IMR-90 (cell line): ENCODE results near the gene PDE8B. TPM values are rescaled to one million over a fixed set of nuclear protein-coding genes. Genes with fewer than 3 reads are reported as not detected.

Experiments
- ATAC-seq: fragments of 200-7000 bp; cut with Tn5 transposase; 2 replicates; pipeline ENCODE4 v1.9.1; 2020; ENCODE audit warnings: low read depth, mild to moderate bottlenecking, moderate library complexity
- BruUV-seq: library from RNA; stranded (reverse); fragments of 400-500 nt; replicated peaks from 2 replicates; lab custom pipeline; 2021; lab: Mats Ljungman, UMichigan
- CTCF ChIA-PET: fragments of 300-600 bp; formaldehyde crosslinking; extraction: SDS; loops from one replicate; lab custom pipeline; 2021; ENCODE audit warnings: antibody characterized with exemption; lab: Yijun Ruan, JAX
- POLR2A ChIA-PET: fragments of 300-600 bp; sonication (Branson Sonifier 250); formaldehyde crosslinking; loops from one replicate; lab custom pipeline; 2022; ENCODE audit warnings: antibody characterized with exemption; ENCODE audit not compliant: unreplicated experiment; lab: Charles Lee
- DNase-seq: peaks from one replicate; pipeline ENCODE4 v3.0.0; 2013
- H2AFZ ChIP-seq: replicated peaks from 2 replicates; pipeline ENCODE3; 2013; ENCODE audit warnings: low read length, mild to moderate bottlenecking; ENCODE audit not compliant: poor library complexity
- H2AK5ac ChIP-seq: 2 replicates; pipeline ENCODE4 v1.6.1; 2013; ENCODE audit warnings: low read depth, low read length, inconsistent platforms
- H2AK9ac ChIP-seq: replicated peaks from 2 replicates; pipeline ENCODE3; 2013; ENCODE audit warnings: mild to moderate bottlenecking, low read depth, low read length, moderate library complexity; ENCODE audit not compliant: poor library complexity
- H2BK120ac ChIP-seq: 2 replicates; pipeline ENCODE4 v1.6.1; 2013; ENCODE audit warnings: low read depth, low read length, inconsistent platforms
- H2BK15ac ChIP-seq: 3 replicates; pipeline ENCODE4 v1.6.1; 2013; ENCODE audit warnings: low read depth, low read length, inconsistent platforms
- H2BK20ac ChIP-seq: 2 replicates; pipeline ENCODE4 v1.6.1; 2013; ENCODE audit warnings: low read depth, mild to moderate bottlenecking, inconsistent platforms, low read length, moderate library complexity
- H2BK5ac ChIP-seq: 2 replicates; pipeline ENCODE4 v1.6.1; 2013; ENCODE audit warnings: mild to moderate bottlenecking, low read depth, low read length, inconsistent platforms; ENCODE audit not compliant: poor library complexity, severe bottlenecking
- H3K14ac ChIP-seq: replicated peaks from 2 replicates; pipeline ENCODE4 v1.6.1; 2013; ENCODE audit warnings: low read depth, low read length, inconsistent platforms
- H3K18ac ChIP-seq: 2 replicates; pipeline ENCODE4 v1.6.1; 2013; ENCODE audit warnings: low read depth, low read length, control low read depth
- H3K23ac ChIP-seq: 2 replicates; pipeline ENCODE4 v1.6.1; 2013; ENCODE audit warnings: low read depth, low read length, inconsistent platforms
- H3K27ac ChIP-seq: 2 replicates; pipeline ENCODE4 v1.5.1; 2013; ENCODE audit warnings: mild to moderate bottlenecking, control low read depth, low read length; ENCODE audit not compliant: insufficient read depth
- H3K27me3 ChIP-seq: 2 replicates; pipeline ENCODE4 v1.6.1; 2013; ENCODE audit warnings: low read length; ENCODE audit not compliant: control insufficient read depth, insufficient read depth
- H3K36me3 ChIP-seq: 2 replicates; pipeline ENCODE4 v1.6.1; 2013; ENCODE audit warnings: low read length, mixed read lengths; ENCODE audit not compliant: control insufficient read depth, insufficient read depth
- H3K4ac ChIP-seq: 2 replicates; pipeline ENCODE4 v1.6.1; 2013; ENCODE audit warnings: low read depth, low read length, inconsistent platforms
- H3K4me1 ChIP-seq: 2 replicates; pipeline ENCODE4 v1.6.1; 2013; ENCODE audit warnings: low read length, mixed read lengths; ENCODE audit not compliant: control insufficient read depth, insufficient read depth
- H3K4me2 ChIP-seq: 2 replicates; pipeline ENCODE4 v1.6.1; 2013; ENCODE audit warnings: low read depth, mild to moderate bottlenecking, control low read depth, low read length, moderate library complexity
- H3K4me3 ChIP-seq: 2 replicates; pipeline ENCODE4 v1.5.1; 2013; ENCODE audit warnings: low read depth, mild to moderate bottlenecking, control low read depth, low read length, moderate library complexity; ENCODE audit not compliant: insufficient read depth
- H3K56ac ChIP-seq: 2 replicates; pipeline ENCODE4 v1.6.1; 2013; ENCODE audit warnings: low read length, inconsistent platforms; ENCODE audit not compliant: insufficient read depth; ENCODE audit errors: extremely low read depth
- H3K79me1 ChIP-seq, 2 experiments: 2 replicates each; pipeline ENCODE4 v1.6.1; 2013; ENCODE audit warnings: low read length in 2 of 2, inconsistent platforms in 1 of 2, low read depth in 1 of 2
- H3K9ac ChIP-seq: 2 replicates; pipeline ENCODE4 v1.6.1; 2013; ENCODE audit warnings: low read depth, low read length, control low read depth
- H3K9me1 ChIP-seq: 2 replicates; pipeline ENCODE4 v1.6.1; 2013; ENCODE audit warnings: low read length, inconsistent platforms; ENCODE audit not compliant: insufficient read depth
- H3K9me3 ChIP-seq: 2 replicates; pipeline ENCODE4 v1.6.1; 2013; ENCODE audit warnings: low read length; ENCODE audit not compliant: control insufficient read depth, insufficient read depth
- H4K20me1 ChIP-seq: 2 replicates; pipeline ENCODE4 v1.6.1; 2013; ENCODE audit warnings: low read length, inconsistent platforms; ENCODE audit not compliant: insufficient read depth
- H4K5ac ChIP-seq: 2 replicates; pipeline ENCODE4 v1.6.1; 2013; ENCODE audit warnings: mild to moderate bottlenecking, low read depth, low read length, control low read depth
- H4K8ac ChIP-seq, 2 experiments: 2 replicates each; pipeline ENCODE4 v1.6.1; 2013; ENCODE audit warnings: low read depth in 2 of 2, low read length in 2 of 2, control low read depth in 1 of 2, inconsistent platforms in 1 of 2
- H4K91ac ChIP-seq: 2 replicates; pipeline ENCODE4 v1.6.1; 2013; ENCODE audit warnings: low read depth, low read length, inconsistent platforms; ENCODE audit not compliant: insufficient read depth
- CEBPB ChIP-seq: IDR thresholded peaks from 2 replicates; pipeline ENCODE4 v1.6.1; 2012; ENCODE audit warnings: low read depth, low read length, improper control_type of control experiment
- CHD1 ChIP-seq: IDR thresholded peaks from 2 replicates; pipeline ENCODE4 v1.6.1; 2012; ENCODE audit warnings: low read depth, low read length, improper control_type of control experiment
- CTCF ChIP-seq: conservative IDR thresholded peaks from 2 replicates; pipeline ENCODE4 v1.5.1; 2012; ENCODE audit warnings: mild to moderate bottlenecking, low read depth, low read length, improper control_type of control experiment
- ELK1 ChIP-seq: fragments of 150-350 bp; IDR thresholded peaks from 2 replicates; pipeline ENCODE4 v1.6.1; 2016; ENCODE audit warnings: low read depth, mild to moderate bottlenecking, low read length, moderate library complexity, borderline replicate concordance
- FOS ChIP-seq: fragments of 150-350 bp; IDR thresholded peaks from 2 replicates; pipeline ENCODE4 v1.6.1; 2016; ENCODE audit warnings: low read depth, low read length
- MAZ ChIP-seq: IDR thresholded peaks from 2 replicates; pipeline ENCODE4 v1.6.1; 2012; ENCODE audit warnings: low read depth, mild to moderate bottlenecking, low read length, improper control_type of control experiment, moderate library complexity, borderline replicate concordance
- NFE2L2 ChIP-seq: fragments of 150-350 bp; IDR thresholded peaks from 2 replicates; pipeline ENCODE4 v1.6.1; 2016; ENCODE audit warnings: low read depth, mild to moderate bottlenecking, low read length
- RAD21 ChIP-seq: IDR thresholded peaks from 2 replicates; pipeline ENCODE4 v1.6.1; 2012; ENCODE audit warnings: low read length, improper control_type of control experiment
- RCOR1 ChIP-seq: IDR thresholded peaks from 2 replicates; pipeline ENCODE4 v1.6.1; 2012; ENCODE audit warnings: mild to moderate bottlenecking, low read length, improper control_type of control experiment; ENCODE audit not compliant: insufficient replicate concordance
- USF2 ChIP-seq: fragments of 150-350 bp; IDR thresholded peaks from 2 replicates; pipeline ENCODE4 v1.6.1; 2017; ENCODE audit warnings: mild to moderate bottlenecking, antibody characterized with exemption, low read length, low read depth
- WGBS, 2 experiments: methylation state at CpG; one replicate each; pipeline versions ENCODE4 v1.1.5 to v1.1.7; 2013; ENCODE audit warnings: missing lambda C conversion rate in 2 of 2; ENCODE audit not compliant: insufficient read length in 1 of 2; ENCODE audit errors: extremely low coverage in 2 of 2; 5-methylcytosine and 5-hydroxymethylcytosine counted together
- dilution Hi-C: fragments of 300-500 bp; cut with HindIII; formaldehyde crosslinking; loops from one replicate; pipeline ENCODE4 v1.14.3; 2018; ENCODE audit warnings: low sequenced_read_pairs; ENCODE audit not compliant: unreplicated experiment
- in situ Hi-C: fragments of 300-500 bp; cut with MboI; formaldehyde crosslinking; loops from 3 replicates; pipeline ENCODE4 v1.14.3; 2019; ENCODE audit warnings: low sequenced_read_pairs, inconsistent platforms, mixed read lengths
- intact Hi-C: fragments of 100-400 bp; cut with micrococcal nuclease; formaldehyde crosslinking; loops from 2 replicates; pipeline ENCODE4 v1.10.0; 2022
- polyA plus RNA-seq, 3 experiments: library from polyadenylated mRNA; depleted of rRNA; stranded (reverse); fragments of >200 nt; gene quantifications; 2 replicates each; pipeline ENCODE4 v1.2.3, GENCODE V29; 2012; ENCODE audit warnings: low replicate concordance in 1 of 3
- total RNA-seq: library from RNA; depleted of rRNA; stranded (reverse); fragments of >200 nt; gene quantifications from 2 replicates; pipeline ENCODE4 v1.2.3, GENCODE V29; 2012

PDE8B gene
- total and polyA plus RNA-seq, 2 of the 4 experiments (the other 2 are of a cell fraction), result under 0.01 to 0.03 TPM

- no peak for TF ChIP-seq CHD1
- no peak for TF ChIP-seq RCOR1
- TF ChIP-seq CEBPB, result no peak
- TF ChIP-seq USF2, result no peak
- no peak for TF ChIP-seq FOS
- no peak for TF ChIP-seq ELK1
- TF ChIP-seq CTCF, result no peak
- TF ChIP-seq RAD21, result no peak
- TF ChIP-seq MAZ, result no peak
- no peak for TF ChIP-seq NFE2L2
- dilution Hi-C loops, result no loop called here
These were observed 92.2 kb downstream of the PDE8B start for GRCh38 chr5:77302653-77303052.

More at GRCh38 chr5:77302653-77303052, 92.2 kb downstream of the PDE8B start:
- Histone ChIP-seq H2BK120ac (peak overlapping the region; percentile 66), H4K5ac (peak overlapping the region; percentile 60; the same call in 1 of the 2 replicates), H3K14ac (peak overlapping the region; percentile 39), H4K8ac (peak overlapping the region; percentile 15 to 74; a peak in 3 of 4 replicates), H2BK20ac (peak overlapping the region; percentile 44; the same call in 1 of the 2 replicates), H4K20me1 (no peaks in the 10 kb centered on the region), H2AFZ (no peak overlapping the region), H3K4me3 (no peak overlapping the region), H3K9me3 (no peaks in the 10 kb centered on the region), H4K91ac (0 out of 2 replicates have a peak overlapping the region, but pooled peaks have one; percentile 10), H3K9me1 (peaks cover 13% of the 10 kb centered on the region; the same call in 1 of the 2 replicates), H3K79me1 (no peaks in the 10 kb centered on the region), H2BK15ac (peak overlapping the region; percentile 7; the same call in 2 of the 3 replicates), H3K27me3 (no peaks in the 10 kb centered on the region), H2BK5ac (no peak overlapping the region), H3K4me2 (no peak overlapping the region), H3K27ac (no peak overlapping the region), H3K36me3 (no peaks in the 10 kb centered on the region), H3K23ac (peak overlapping the region; percentile 12; the same call in 1 of the 2 replicates), H3K56ac (no peak overlapping the region), H3K9ac (no peak overlapping the region), H2AK9ac (no peak overlapping the region), H3K4ac (peak overlapping the region; percentile 78), H3K18ac (peak overlapping the region; percentile 48), H2AK5ac (no peak overlapping the region), H3K4me1 (peaks cover 13% of the 10 kb centered on the region)
- no peak for DNase-seq
- BruUV-seq, result no TSS peak
- WGBS, 2 experiments, result no CpG with 5 or more reads among the region's 3 CpGs
- CTCF ChIA-PET, result no interaction called here
- in situ Hi-C loops (no loop called here), intact Hi-C loops (loop anchor here (10.0 kb wide), 1 partner anchor 1682 kb away; the partner anchor contains the start of gene ARSB)
- POLR2A ChIA-PET, result no interaction called here
- no peak for ATAC-seq
